Gastrocnemius medialis (tissue), 4 donors: Measurements from ENCODE around the gene EPB41L1.

Experiments used
- POLR2A ChIP-seq, 2 donors: fragments of 450-650 bp; IDR thresholded peaks; one replicate each; pipeline ENCODE4 v1.6.1; 2017; ENCODE audit warnings: antibody characterized with exemption in 2 of 2, mild to moderate bottlenecking in 2 of 2, moderate library complexity in 2 of 2
- TF ChIP-seq, protein P1 (sequence below), 5 experiments: fragments of 450-650 bp in 3 of 5; fragments of 200-600 bp in 2 of 5; sonication (generic) in 2 of 5; IDR thresholded peaks in 4 of 5; conservative IDR thresholded peaks in 1 of 5; 1 replicate in 4 of 5; 2 replicates in 1 of 5; pipeline ENCODE4 v1.5.1; 2016 to 2019; ENCODE audit warnings: antibody characterized with exemption in 5 of 5, mild to moderate bottlenecking in 3 of 5, moderate library complexity in 3 of 5

DNA sequence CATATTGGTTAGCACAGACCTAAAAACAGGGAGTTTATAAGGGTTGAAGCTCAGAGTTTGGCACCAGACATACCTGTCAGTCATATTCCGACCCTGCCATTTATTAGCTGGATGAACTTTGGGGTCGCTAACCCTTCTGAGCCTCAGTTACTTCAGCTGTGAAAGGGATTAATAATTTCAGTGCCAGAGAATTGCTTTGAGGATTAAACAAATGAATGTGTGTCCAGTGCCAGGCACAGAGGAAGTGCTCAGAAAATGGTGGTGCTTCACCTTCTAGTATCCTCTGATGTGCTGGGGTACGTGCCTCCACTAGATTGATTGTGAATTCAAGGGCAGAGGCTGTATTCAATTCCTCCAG lies 4.1 kb upstream of the EPB41L1 start:
- no peak for TF ChIP-seq POLR2A (IDR thresholded peaks at IDR 0.05)
- TF ChIP-seq, protein P1, sequence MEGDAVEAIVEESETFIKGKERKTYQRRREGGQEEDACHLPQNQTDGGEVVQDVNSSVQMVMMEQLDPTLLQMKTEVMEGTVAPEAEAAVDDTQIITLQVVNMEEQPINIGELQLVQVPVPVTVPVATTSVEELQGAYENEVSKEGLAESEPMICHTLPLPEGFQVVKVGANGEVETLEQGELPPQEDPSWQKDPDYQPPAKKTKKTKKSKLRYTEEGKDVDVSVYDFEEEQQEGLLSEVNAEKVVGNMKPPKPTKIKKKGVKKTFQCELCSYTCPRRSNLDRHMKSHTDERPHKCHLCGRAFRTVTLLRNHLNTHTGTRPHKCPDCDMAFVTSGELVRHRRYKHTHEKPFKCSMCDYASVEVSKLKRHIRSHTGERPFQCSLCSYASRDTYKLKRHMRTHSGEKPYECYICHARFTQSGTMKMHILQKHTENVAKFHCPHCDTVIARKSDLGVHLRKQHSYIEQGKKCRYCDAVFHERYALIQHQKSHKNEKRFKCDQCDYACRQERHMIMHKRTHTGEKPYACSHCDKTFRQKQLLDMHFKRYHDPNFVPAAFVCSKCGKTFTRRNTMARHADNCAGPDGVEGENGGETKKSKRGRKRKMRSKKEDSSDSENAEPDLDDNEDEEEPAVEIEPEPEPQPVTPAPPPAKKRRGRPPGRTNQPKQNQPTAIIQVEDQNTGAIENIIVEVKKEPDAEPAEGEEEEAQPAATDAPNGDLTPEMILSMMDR (IDR thresholded peaks at IDR 0.05 in 4 of 5, conservative IDR thresholded peaks at IDR 0.05 in 1 of 5) = no peak
